ENCODE data around the gene GIGYF2. TPM values are rescaled to one million over a fixed set of nuclear protein-coding genes. Genes with fewer than 3 reads are reported as not detected.

GIGYF2 gene
- total RNA-seq, 1 experiment from 2014 or later, result 68.3 TPM

DNA sequence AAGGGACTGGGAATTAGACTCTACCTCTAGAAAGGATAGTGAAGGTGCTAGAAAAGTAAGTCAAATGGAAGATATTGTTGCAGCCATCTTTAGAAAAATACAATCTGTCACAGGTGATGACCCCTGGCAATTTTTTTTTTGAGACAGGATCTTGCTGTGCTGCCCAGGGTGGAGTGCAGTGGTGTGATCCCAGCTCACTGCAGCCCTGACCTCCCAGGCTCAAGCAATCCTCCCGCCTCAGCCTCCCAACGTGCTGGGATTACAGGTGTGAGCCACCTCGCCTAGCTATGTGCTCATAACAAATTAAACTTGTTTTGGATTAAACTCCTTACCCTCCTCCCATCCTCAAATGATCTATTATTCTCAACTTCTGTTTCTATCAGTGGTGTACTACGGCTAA lies 3.8 kb upstream of the GIGYF2 start:
- TF ChIP-seq TCF7L2 (IDR thresholded peaks at IDR 0.05; ENCODE audit: low read depth, low read length) (no peak), POLR2AphosphoS5 (IDR thresholded peaks at IDR 0.05; ENCODE audit: low read depth, low read length) (no peak), SIN3A (IDR thresholded peaks at IDR 0.05; ENCODE audit: borderline replicate concordance, insufficient read depth, low read depth, low read length) (no peak)
- TF ChIP-seq, protein P1, sequence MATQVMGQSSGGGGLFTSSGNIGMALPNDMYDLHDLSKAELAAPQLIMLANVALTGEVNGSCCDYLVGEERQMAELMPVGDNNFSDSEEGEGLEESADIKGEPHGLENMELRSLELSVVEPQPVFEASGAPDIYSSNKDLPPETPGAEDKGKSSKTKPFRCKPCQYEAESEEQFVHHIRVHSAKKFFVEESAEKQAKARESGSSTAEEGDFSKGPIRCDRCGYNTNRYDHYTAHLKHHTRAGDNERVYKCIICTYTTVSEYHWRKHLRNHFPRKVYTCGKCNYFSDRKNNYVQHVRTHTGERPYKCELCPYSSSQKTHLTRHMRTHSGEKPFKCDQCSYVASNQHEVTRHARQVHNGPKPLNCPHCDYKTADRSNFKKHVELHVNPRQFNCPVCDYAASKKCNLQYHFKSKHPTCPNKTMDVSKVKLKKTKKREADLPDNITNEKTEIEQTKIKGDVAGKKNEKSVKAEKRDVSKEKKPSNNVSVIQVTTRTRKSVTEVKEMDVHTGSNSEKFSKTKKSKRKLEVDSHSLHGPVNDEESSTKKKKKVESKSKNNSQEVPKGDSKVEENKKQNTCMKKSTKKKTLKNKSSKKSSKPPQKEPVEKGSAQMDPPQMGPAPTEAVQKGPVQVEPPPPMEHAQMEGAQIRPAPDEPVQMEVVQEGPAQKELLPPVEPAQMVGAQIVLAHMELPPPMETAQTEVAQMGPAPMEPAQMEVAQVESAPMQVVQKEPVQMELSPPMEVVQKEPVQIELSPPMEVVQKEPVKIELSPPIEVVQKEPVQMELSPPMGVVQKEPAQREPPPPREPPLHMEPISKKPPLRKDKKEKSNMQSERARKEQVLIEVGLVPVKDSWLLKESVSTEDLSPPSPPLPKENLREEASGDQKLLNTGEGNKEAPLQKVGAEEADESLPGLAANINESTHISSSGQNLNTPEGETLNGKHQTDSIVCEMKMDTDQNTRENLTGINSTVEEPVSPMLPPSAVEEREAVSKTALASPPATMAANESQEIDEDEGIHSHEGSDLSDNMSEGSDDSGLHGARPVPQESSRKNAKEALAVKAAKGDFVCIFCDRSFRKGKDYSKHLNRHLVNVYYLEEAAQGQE (IDR thresholded peaks at IDR 0.05; ENCODE audit: insufficient read depth in 1 of 2, low read depth in 2 of 2, low read length in 1 of 2), result no peak
- TF ChIP-seq, protein P2, sequence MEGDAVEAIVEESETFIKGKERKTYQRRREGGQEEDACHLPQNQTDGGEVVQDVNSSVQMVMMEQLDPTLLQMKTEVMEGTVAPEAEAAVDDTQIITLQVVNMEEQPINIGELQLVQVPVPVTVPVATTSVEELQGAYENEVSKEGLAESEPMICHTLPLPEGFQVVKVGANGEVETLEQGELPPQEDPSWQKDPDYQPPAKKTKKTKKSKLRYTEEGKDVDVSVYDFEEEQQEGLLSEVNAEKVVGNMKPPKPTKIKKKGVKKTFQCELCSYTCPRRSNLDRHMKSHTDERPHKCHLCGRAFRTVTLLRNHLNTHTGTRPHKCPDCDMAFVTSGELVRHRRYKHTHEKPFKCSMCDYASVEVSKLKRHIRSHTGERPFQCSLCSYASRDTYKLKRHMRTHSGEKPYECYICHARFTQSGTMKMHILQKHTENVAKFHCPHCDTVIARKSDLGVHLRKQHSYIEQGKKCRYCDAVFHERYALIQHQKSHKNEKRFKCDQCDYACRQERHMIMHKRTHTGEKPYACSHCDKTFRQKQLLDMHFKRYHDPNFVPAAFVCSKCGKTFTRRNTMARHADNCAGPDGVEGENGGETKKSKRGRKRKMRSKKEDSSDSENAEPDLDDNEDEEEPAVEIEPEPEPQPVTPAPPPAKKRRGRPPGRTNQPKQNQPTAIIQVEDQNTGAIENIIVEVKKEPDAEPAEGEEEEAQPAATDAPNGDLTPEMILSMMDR (IDR thresholded peaks at IDR 0.05), result no peak
- ATAC-seq, result no peak

DNA sequence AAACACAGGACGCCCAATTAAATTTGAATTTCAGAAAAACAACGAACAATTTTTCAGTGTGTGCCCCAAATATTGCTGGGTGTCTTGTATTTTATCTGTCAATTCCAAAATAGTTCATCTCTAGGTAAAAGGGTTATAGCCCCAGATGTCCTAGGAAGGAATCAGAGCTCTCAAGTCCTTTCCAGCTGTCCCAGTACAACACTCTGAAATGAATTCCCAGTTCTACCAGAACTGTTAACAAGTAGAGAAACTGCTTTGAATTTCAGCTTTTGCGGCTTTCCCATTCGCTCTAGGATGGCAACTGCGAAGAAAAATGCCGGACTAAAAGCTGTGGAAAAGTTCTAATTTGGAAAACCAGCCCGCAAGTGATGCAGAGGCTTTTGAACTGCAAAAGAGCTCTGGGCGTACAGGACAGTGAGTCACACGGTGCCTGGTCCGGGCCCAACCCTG lies 497 bp upstream of the GIGYF2 start:
- CTCF ChIA-PET, result no interaction called here
- Histone ChIP-seq H3K36me3 (ENCODE audit: control insufficient read depth, insufficient read depth, low read length) (peaks cover 8% of the 10 kb centered on the region), H3K27me3 (ENCODE audit: control insufficient read depth, insufficient read depth, low read length) (no peaks in the 10 kb centered on the region), H3K9me3 (ENCODE audit: control insufficient read depth, insufficient read depth, low read depth, low read length) (no peaks in the 10 kb centered on the region), H3K27ac (ENCODE audit: low read length) (peak overlapping the region; percentile 97), H3K4me3 (ENCODE audit: low read depth in 2 of 2, low read length in 2 of 2) (peak overlapping the region; percentile 38 to 63), H3K4me1 (ENCODE audit: control insufficient read depth, insufficient read depth, low read length) (peaks cover 26% of the 10 kb centered on the region)
- POLR2A ChIA-PET, result no interaction called here
- peak; percentile 2 for ATAC-seq
- intact Hi-C loops (cut with micrococcal nuclease; ENCODE audit: unreplicated experiment), result no loop called here
- DNase-seq (ENCODE audit: low read depth, low spot score), result no peak
- in situ Hi-C loops (cut with HindIII; ENCODE audit: low pct_unique_long_range_greater_than_20kb, low sequenced_read_pairs), result no loop called here
- TF ChIP-seq SIN3A (IDR thresholded peaks at IDR 0.05; ENCODE audit: borderline replicate concordance, insufficient read depth, low read depth, low read length) (no peak), POLR2AphosphoS5 (IDR thresholded peaks at IDR 0.05; ENCODE audit: low read depth, low read length) (peak; percentile 93; the same call in 1 of the 2 replicates)
- TF ChIP-seq, protein P2 (IDR thresholded peaks at IDR 0.05), result no peak
- TF ChIP-seq, protein P1 (IDR thresholded peaks at IDR 0.05; ENCODE audit: insufficient read depth in 1 of 2, low read depth in 2 of 2, low read length in 1 of 2), result no peak
- no TSS peak for BruUV-seq (replicated peaks)

More for the DNA sequence above, 3.8 kb upstream of the GIGYF2 start:
- H3K27me3 ChIP-seq (ENCODE audit: control insufficient read depth, insufficient read depth, low read length), result no peaks in the 10 kb centered on the region
- intact Hi-C loops (cut with micrococcal nuclease; ENCODE audit: unreplicated experiment), result no loop called here
- no peak overlapping the region for H3K4me3 ChIP-seq (ENCODE audit: low read depth in 2 of 2, low read length in 2 of 2)
- H3K36me3 ChIP-seq (ENCODE audit: control insufficient read depth, insufficient read depth, low read length), result no peaks in the 10 kb centered on the region; the same call in 1 of the 2 replicates
- no peak for DNase-seq (ENCODE audit: low read depth, low spot score)
- H3K9me3 ChIP-seq (ENCODE audit: control insufficient read depth, insufficient read depth, low read depth, low read length), result no peaks in the 10 kb centered on the region
- H3K27ac ChIP-seq (ENCODE audit: low read length), result no peak overlapping the region
- BruUV-seq (replicated peaks), result no TSS peak
- peaks cover 5% of the 10 kb centered on the region for H3K4me1 ChIP-seq (ENCODE audit: control insufficient read depth, insufficient read depth, low read length)
- POLR2A ChIA-PET, result no interaction called here
- CTCF ChIA-PET, result no interaction called here
- in situ Hi-C loops (cut with HindIII; ENCODE audit: low pct_unique_long_range_greater_than_20kb, low sequenced_read_pairs), result no loop called here
